GM23338 (cell line): ENCODE results near the gene ME3.

Experiments
- CREB1 ChIP-seq: fragments of 250-450 bp; sonication (Bioruptor Pico); IDR thresholded peaks from 2 replicates; pipeline ENCODE4 v1.5.0; 2020; ENCODE audit warnings: low read depth, mild to moderate bottlenecking, moderate library complexity
- CTCF ChIP-seq, 2 experiments: fragments of 200-600 bp in 1 of 2; sonication (generic) in 1 of 2; conservative IDR thresholded peaks; 2 replicates each; pipeline versions ENCODE4 v1.5.1 to v1.6.1; 2016 to 2017; ENCODE audit warnings: antibody characterized with exemption in 2 of 2, low read depth in 2 of 2, mild to moderate bottlenecking in 2 of 2, moderate library complexity in 1 of 2
- EZH2 ChIP-seq: fragments of 200-600 bp; sonication (generic); IDR thresholded peaks from one replicate; pipeline ENCODE4 v1.8.0; 2017; ENCODE audit warnings: antibody characterized with exemption, mild to moderate bottlenecking, low read depth; ENCODE audit not compliant: unreplicated experiment
- EZH2phosphoT487 ChIP-seq: fragments of 200-600 bp; sonication (generic); IDR thresholded peaks from one replicate; pipeline ENCODE4 v1.8.1; 2018; ENCODE audit warnings: antibody characterized with exemption; ENCODE audit not compliant: unreplicated experiment
- NANOG ChIP-seq: IDR thresholded peaks from 2 replicates; pipeline ENCODE4 v1.6.1; 2016; ENCODE audit warnings: antibody characterized with exemption, borderline replicate concordance
- POLR2AphosphoS5 ChIP-seq: IDR thresholded peaks from 2 replicates; pipeline ENCODE4 v1.6.1; 2016; ENCODE audit warnings: antibody characterized with exemption, low read depth
- STAT1 ChIP-seq: IDR thresholded peaks from one replicate; pipeline ENCODE4 v1.6.1; 2016; ENCODE audit warnings: antibody characterized with exemption; ENCODE audit not compliant: unreplicated experiment
- ZNF331 ChIP-seq: fragments of 250-450 bp; sonication (Bioruptor Pico); IDR thresholded peaks from 2 replicates; pipeline ENCODE4 v1.5.0; 2020; ENCODE audit warnings: low read depth, mild to moderate bottlenecking, moderate library complexity
- TF ChIP-seq, protein P1 (sequence below): fragments of 250-450 bp; sonication (Bioruptor Pico); IDR thresholded peaks from 2 replicates; pipeline ENCODE4 v1.5.0; 2020; ENCODE audit warnings: mild to moderate bottlenecking, moderate library complexity
- TF ChIP-seq, protein P2 (sequence below): IDR thresholded peaks from one replicate; pipeline ENCODE4 v1.6.1; 2018; ENCODE audit warnings: antibody characterized with exemption; ENCODE audit not compliant: unreplicated experiment

DNA sequence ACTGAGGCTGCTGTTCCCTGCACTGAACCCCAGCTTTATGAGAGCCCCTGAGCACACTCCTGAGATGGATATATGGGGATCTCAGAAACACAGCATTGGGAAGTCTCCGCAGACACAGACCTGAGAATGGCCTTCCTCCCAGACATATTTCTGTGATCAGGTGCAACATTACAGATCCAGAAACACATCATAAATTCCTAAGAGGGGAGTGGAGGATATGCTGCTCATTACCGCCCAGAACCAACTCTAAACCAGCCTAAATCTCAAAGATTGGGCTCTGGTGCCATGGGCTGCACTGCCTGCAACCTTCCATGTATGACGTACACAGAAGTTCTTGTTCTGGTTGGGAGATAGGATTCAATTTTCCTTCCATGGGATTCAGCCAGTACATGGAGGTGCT lies 102.0 kb downstream of the ME3 start:
- TF ChIP-seq CTCF (conservative IDR thresholded peaks at IDR 0.05; ENCODE audit: low read depth in 2 of 2), result no peak
- no peak for TF ChIP-seq POLR2AphosphoS5
- TF ChIP-seq, protein P1, sequence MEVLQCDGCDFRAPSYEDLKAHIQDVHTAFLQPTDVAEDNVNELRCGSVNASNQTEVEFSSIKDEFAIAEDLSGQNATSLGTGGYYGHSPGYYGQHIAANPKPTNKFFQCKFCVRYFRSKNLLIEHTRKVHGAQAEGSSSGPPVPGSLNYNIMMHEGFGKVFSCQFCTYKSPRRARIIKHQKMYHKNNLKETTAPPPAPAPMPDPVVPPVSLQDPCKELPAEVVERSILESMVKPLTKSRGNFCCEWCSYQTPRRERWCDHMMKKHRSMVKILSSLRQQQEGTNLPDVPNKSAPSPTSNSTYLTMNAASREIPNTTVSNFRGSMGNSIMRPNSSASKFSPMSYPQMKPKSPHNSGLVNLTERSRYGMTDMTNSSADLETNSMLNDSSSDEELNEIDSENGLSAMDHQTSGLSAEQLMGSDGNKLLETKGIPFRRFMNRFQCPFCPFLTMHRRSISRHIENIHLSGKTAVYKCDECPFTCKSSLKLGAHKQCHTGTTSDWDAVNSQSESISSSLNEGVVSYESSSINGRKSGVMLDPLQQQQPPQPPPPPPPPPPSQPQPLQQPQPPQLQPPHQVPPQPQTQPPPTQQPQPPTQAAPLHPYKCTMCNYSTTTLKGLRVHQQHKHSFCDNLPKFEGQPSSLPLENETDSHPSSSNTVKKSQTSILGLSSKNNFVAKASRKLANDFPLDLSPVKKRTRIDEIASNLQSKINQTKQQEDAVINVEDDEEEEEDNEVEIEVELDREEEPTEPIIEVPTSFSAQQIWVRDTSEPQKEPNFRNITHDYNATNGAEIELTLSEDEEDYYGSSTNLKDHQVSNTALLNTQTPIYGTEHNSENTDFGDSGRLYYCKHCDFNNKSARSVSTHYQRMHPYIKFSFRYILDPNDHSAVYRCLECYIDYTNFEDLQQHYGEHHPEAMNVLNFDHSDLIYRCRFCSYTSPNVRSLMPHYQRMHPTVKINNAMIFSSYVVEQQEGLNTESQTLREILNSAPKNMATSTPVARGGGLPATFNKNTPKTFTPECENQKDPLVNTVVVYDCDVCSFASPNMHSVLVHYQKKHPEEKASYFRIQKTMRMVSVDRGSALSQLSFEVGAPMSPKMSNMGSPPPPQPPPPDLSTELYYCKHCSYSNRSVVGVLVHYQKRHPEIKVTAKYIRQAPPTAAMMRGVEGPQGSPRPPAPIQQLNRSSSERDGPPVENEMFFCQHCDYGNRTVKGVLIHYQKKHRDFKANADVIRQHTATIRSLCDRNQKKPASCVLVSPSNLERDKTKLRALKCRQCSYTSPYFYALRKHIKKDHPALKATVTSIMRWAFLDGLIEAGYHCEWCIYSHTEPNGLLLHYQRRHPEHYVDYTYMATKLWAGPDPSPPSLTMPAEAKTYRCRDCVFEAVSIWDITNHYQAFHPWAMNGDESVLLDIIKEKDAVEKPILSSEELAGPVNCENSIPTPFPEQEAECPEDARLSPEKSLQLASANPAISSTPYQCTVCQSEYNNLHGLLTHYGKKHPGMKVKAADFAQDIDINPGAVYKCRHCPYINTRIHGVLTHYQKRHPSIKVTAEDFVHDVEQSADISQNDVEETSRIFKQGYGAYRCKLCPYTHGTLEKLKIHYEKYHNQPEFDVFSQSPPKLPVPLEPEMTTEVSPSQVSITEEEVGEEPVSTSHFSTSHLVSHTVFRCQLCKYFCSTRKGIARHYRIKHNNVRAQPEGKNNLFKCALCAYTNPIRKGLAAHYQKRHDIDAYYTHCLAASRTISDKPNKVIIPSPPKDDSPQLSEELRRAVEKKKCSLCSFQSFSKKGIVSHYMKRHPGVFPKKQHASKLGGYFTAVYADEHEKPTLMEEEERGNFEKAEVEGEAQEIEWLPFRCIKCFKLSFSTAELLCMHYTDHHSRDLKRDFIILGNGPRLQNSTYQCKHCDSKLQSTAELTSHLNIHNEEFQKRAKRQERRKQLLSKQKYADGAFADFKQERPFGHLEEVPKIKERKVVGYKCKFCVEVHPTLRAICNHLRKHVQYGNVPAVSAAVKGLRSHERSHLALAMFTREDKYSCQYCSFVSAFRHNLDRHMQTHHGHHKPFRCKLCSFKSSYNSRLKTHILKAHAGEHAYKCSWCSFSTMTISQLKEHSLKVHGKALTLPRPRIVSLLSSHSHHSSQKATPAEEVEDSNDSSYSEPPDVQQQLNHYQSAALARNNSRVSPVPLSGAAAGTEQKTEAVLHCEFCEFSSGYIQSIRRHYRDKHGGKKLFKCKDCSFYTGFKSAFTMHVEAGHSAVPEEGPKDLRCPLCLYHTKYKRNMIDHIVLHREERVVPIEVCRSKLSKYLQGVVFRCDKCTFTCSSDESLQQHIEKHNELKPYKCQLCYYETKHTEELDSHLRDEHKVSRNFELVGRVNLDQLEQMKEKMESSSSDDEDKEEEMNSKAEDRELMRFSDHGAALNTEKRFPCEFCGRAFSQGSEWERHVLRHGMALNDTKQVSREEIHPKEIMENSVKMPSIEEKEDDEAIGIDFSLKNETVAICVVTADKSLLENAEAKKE, result no peak
- TF ChIP-seq EZH2, result no peak
- TF ChIP-seq NANOG, result no peak
- TF ChIP-seq, protein P2, sequence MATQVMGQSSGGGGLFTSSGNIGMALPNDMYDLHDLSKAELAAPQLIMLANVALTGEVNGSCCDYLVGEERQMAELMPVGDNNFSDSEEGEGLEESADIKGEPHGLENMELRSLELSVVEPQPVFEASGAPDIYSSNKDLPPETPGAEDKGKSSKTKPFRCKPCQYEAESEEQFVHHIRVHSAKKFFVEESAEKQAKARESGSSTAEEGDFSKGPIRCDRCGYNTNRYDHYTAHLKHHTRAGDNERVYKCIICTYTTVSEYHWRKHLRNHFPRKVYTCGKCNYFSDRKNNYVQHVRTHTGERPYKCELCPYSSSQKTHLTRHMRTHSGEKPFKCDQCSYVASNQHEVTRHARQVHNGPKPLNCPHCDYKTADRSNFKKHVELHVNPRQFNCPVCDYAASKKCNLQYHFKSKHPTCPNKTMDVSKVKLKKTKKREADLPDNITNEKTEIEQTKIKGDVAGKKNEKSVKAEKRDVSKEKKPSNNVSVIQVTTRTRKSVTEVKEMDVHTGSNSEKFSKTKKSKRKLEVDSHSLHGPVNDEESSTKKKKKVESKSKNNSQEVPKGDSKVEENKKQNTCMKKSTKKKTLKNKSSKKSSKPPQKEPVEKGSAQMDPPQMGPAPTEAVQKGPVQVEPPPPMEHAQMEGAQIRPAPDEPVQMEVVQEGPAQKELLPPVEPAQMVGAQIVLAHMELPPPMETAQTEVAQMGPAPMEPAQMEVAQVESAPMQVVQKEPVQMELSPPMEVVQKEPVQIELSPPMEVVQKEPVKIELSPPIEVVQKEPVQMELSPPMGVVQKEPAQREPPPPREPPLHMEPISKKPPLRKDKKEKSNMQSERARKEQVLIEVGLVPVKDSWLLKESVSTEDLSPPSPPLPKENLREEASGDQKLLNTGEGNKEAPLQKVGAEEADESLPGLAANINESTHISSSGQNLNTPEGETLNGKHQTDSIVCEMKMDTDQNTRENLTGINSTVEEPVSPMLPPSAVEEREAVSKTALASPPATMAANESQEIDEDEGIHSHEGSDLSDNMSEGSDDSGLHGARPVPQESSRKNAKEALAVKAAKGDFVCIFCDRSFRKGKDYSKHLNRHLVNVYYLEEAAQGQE, result no peak
- no peak for TF ChIP-seq EZH2phosphoT487
- TF ChIP-seq CREB1 (CRISPR knock-in tag), result no peak
- TF ChIP-seq ZNF331 (CRISPR knock-in tag), result no peak
- no peak for TF ChIP-seq STAT1
